ENCODE measurements around the gene PXYLP1. TPM values are rescaled to one million over a fixed set of nuclear protein-coding genes. Genes with fewer than 3 reads are reported as not detected.

Gene PXYLP1
- total RNA-seq, 6 donors from 2014 or later: 6.5 to 17.5 (median 9.8) TPM

DNA sequence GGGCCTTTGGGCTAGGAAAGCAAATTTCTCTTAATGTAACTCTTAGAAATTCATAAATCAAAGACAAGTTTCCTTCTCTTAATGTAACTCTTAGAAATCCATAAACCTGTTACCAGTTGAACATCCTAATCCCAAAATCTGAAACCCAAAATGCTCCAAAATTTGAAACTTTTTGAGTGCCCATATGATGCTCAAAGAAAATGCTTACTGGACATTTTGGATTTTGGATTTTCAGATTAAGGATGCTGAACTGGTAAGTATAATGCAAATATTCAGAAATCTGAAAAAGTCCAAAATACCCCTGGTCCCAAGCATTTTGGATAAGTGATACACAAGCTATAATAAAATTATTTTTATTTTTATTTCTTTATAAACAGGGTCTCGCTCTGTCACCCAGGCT lies 85.2 kb downstream of the PXYLP1 start:
- H3K36me3 ChIP-seq: no peaks in the 10 kb centered on the region
- ATAC-seq (ENCODE audit: low FRiP score in 2 of 2) (no peak), DNase-seq (no peak)
- TF ChIP-seq POLR2AphosphoS5 (IDR thresholded peaks at IDR 0.05): no peak
- TF ChIP-seq, protein P1, sequence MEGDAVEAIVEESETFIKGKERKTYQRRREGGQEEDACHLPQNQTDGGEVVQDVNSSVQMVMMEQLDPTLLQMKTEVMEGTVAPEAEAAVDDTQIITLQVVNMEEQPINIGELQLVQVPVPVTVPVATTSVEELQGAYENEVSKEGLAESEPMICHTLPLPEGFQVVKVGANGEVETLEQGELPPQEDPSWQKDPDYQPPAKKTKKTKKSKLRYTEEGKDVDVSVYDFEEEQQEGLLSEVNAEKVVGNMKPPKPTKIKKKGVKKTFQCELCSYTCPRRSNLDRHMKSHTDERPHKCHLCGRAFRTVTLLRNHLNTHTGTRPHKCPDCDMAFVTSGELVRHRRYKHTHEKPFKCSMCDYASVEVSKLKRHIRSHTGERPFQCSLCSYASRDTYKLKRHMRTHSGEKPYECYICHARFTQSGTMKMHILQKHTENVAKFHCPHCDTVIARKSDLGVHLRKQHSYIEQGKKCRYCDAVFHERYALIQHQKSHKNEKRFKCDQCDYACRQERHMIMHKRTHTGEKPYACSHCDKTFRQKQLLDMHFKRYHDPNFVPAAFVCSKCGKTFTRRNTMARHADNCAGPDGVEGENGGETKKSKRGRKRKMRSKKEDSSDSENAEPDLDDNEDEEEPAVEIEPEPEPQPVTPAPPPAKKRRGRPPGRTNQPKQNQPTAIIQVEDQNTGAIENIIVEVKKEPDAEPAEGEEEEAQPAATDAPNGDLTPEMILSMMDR (IDR thresholded peaks at IDR 0.05): no peak
- no peak for TF ChIP-seq EP300 (IDR thresholded peaks at IDR 0.05)
- no peak for TF ChIP-seq POLR2A (IDR thresholded peaks at IDR 0.05)
- 89 to 96% methylated on average over 1 of the region's 1 CpG for WGBS, 2 donors
- peaks cover 9 to 21% (median 14%) of the 10 kb centered on the region in 4 donors for H3K4me1 ChIP-seq
- H3K4me3 ChIP-seq: no peak overlapping the region
- H3K27ac ChIP-seq: no peak overlapping the region
- no peaks in the 10 kb centered on the region for H3K27me3 ChIP-seq
- no peaks in the 10 kb centered on the region for H3K9me3 ChIP-seq

DNA sequence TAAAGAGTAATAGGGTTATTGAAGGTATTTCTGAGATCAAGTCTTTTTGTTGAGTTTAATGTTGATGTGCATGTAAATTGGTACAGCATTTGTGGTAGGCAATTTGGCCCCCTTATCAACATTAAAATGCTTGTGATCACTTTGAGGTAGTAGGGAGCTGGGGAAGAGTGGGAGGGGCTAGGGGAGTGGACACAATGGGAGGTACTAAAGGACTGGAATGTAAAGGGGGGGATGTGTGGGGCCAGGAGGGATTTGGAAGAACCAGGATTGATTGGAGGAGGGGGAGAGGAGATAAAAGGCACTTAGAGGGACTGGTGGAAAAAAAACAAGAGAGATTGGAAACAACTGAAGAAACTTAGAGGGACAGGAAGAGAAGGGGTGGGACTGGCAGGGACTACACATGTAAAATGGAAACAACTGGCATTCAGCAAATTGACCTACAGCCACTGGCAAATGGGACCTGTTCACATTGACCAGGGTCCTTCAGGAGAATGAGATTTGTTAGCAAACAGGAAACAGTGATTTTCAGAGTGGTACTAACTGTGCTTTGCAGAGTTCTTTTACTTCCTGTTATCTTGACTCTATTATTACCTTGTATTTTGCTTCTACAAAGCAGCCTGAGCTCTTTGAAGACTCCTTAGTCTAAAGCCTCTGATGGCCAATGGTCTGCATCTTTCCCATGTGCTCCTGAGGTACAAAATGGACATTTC lies 88.9 kb downstream of the PXYLP1 start:
- Histone ChIP-seq H3K4me3 (no peak overlapping the region), H3K9me3 (no peaks in the 10 kb centered on the region), H3K4me1 (peaks cover 0 to 12% (median 7%) of the 10 kb centered on the region in 4 donors), H3K27ac (peak overlapping the region in 2 of 4 donors; percentile 1 to 31), H3K27me3 (no peaks in the 10 kb centered on the region), H3K36me3 (no peaks in the 10 kb centered on the region)
- DNase-seq: no peak
- ATAC-seq (ENCODE audit: low FRiP score in 2 of 2): peak in 1 of 2 donors; percentile 57
- TF ChIP-seq, protein P1 (IDR thresholded peaks at IDR 0.05): no peak
- no peak for TF ChIP-seq EP300 (IDR thresholded peaks at IDR 0.05)
- no peak for TF ChIP-seq POLR2A (IDR thresholded peaks at IDR 0.05)
- no peak for TF ChIP-seq POLR2AphosphoS5 (IDR thresholded peaks at IDR 0.05)

DNA sequence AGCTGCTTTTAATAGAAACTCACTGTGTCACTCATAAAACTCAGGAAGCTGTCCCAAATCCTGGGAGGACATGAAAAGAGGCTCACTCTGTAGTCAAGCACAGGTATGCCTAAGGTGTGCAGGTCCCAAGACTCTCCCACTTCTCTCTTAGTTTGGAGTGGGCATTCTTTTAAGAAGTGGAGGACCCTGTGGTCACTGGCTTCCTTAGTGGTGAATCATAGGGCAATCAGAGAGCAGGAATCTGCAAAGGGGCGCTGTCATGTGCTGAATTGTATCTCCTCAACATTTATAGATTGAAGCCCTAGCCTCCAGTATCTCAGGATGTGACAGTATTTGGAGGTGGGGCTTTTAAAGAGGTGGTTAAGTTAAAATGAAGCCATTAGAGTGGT lies 89.5 kb downstream of the PXYLP1 start:
- TF ChIP-seq POLR2AphosphoS5 (IDR thresholded peaks at IDR 0.05) (no peak), POLR2A (IDR thresholded peaks at IDR 0.05) (no peak), EP300 (IDR thresholded peaks at IDR 0.05) (no peak)
- TF ChIP-seq, protein P1 (IDR thresholded peaks at IDR 0.05): no peak
- H3K36me3 ChIP-seq: no peaks in the 10 kb centered on the region
- ATAC-seq (ENCODE audit: low FRiP score in 2 of 2) (peak in 1 of 2 donors; percentile 77), DNase-seq (no peak)
- H3K27me3 ChIP-seq: no peaks in the 10 kb centered on the region
- H3K27ac ChIP-seq: peak overlapping the region in 2 of 4 donors; percentile 1 to 31
- peaks cover 0 to 12% (median 7%) of the 10 kb centered on the region in 4 donors for H3K4me1 ChIP-seq
- H3K9me3 ChIP-seq: no peaks in the 10 kb centered on the region
- no peak overlapping the region for H3K4me3 ChIP-seq
- 89 to 95% methylated on average over 1 of the region's 1 CpG for WGBS, 2 donors

DNA sequence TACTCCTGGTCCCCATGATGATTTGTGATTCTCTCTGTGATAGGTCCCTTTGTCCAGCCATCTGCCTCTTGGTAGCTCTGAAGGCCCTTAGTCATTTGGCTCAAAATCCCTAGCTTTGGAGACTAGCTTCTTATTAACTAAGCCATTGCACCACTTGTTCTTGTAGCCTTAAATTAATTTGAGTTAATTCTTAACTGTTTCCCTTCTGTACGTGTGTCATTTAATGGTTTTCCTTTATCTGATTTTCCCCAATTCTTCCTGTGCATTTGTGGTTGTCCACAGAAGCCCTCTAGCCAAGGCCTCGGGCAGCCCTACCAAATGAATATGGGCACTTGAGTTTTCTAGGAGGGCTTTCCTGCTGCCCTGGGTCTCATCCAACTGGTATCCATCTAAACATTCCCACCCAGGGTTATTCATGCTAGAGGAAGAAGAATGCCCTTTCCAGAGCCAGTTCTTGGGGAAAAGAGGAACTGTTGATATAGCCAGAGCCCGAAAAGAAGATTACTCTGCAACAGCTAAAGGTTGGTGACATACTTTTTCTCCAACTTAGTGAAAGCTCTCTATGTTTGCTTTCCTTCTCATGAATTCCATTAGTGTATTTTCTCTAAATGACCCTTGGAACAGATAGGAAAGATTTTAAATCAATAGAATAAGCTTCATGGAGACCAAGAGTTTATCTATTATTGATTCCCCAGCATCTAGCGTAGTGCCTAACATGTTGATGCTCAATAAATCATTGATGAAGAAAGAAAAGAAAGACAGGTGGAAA lies 92.5 kb downstream of the PXYLP1 start:
- H3K4me3 ChIP-seq: no peak overlapping the region
- H3K27ac ChIP-seq: no peak overlapping the region
- 64 to 71% methylated on average over 4 of the region's 4 CpGs for WGBS, 2 donors
- ATAC-seq (ENCODE audit: low FRiP score in 2 of 2) (no peak), DNase-seq (no peak)
- H3K36me3 ChIP-seq: no peaks in the 10 kb centered on the region
- H3K4me1 ChIP-seq: peaks cover 0 to 12% (median 7%) of the 10 kb centered on the region in 4 donors
- TF ChIP-seq POLR2AphosphoS5 (IDR thresholded peaks at IDR 0.05): no peak
- TF ChIP-seq, protein P1 (IDR thresholded peaks at IDR 0.05): no peak
- TF ChIP-seq EP300 (IDR thresholded peaks at IDR 0.05): no peak
- TF ChIP-seq POLR2A (IDR thresholded peaks at IDR 0.05): no peak
- H3K9me3 ChIP-seq: no peaks in the 10 kb centered on the region
- H3K27me3 ChIP-seq: no peaks in the 10 kb centered on the region
